Fibroblast of the aortic adventitia (primary cell): ENCODE measurements around the gene SH2D1A. TPM values are rescaled to one million over a fixed set of nuclear protein-coding genes. Genes with fewer than 3 reads are reported as not detected.
A peak's percentile ranks its signal among the peaks of the same experiment; 100 is the strongest.
"Not testable (repeated sequence)": the region's sequence is repeated elsewhere in the genome, so short reads cannot be mapped to it uniquely, and the experiment has no call there.

ENCODE experiments used
- DNase-seq: peaks from one replicate; pipeline ENCODE4 v3.0.0-alpha.2; 2010; ENCODE audit warnings: low read depth
- H3K4me3 ChIP-seq: 2 replicates; pipeline ENCODE4 v1.5.1; 2011; ENCODE audit warnings: low read depth, mild to moderate bottlenecking, control low read depth, low read length, moderate library complexity
- total RNA-seq: library from RNA; depleted of rRNA; stranded (reverse); fragments of >200 nt; gene quantifications from 2 replicates; pipeline ENCODE4 v1.2.3, GENCODE V29; 2012; ENCODE audit warnings: low replicate concordance
- TF ChIP-seq, protein P1 (sequence below): IDR thresholded peaks from 2 replicates; pipeline ENCODE4 v1.5.1; 2011; ENCODE audit warnings: mild to moderate bottlenecking, low read length, control low read depth, inconsistent platforms; ENCODE audit not compliant: insufficient read depth

The SH2D1A gene
- total RNA-seq, 1 donor = not detected

DNA sequence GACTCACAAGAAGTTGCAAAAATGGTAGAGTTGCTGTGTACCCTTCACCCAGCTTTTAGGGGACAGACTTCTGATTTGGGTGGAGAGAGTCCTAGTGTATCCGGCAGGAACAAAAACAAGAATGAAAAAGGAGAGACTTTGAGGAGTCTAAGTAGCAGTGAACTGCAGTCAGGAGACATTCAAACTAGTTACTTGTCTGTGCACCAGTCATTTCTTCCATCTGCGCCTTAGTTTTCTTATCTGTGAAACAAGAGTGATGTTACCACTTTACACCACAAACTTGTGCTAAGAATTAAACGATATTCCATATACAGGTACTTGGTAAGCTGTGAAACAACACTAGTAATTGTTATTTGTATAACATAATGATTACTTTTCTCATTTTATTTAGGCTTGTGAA is 47.3 kb downstream of the SH2D1A start:
- no peak overlapping the region for H3K4me3 ChIP-seq
- TF ChIP-seq, protein P1, sequence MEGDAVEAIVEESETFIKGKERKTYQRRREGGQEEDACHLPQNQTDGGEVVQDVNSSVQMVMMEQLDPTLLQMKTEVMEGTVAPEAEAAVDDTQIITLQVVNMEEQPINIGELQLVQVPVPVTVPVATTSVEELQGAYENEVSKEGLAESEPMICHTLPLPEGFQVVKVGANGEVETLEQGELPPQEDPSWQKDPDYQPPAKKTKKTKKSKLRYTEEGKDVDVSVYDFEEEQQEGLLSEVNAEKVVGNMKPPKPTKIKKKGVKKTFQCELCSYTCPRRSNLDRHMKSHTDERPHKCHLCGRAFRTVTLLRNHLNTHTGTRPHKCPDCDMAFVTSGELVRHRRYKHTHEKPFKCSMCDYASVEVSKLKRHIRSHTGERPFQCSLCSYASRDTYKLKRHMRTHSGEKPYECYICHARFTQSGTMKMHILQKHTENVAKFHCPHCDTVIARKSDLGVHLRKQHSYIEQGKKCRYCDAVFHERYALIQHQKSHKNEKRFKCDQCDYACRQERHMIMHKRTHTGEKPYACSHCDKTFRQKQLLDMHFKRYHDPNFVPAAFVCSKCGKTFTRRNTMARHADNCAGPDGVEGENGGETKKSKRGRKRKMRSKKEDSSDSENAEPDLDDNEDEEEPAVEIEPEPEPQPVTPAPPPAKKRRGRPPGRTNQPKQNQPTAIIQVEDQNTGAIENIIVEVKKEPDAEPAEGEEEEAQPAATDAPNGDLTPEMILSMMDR = no peak
- no peak for DNase-seq

DNA sequence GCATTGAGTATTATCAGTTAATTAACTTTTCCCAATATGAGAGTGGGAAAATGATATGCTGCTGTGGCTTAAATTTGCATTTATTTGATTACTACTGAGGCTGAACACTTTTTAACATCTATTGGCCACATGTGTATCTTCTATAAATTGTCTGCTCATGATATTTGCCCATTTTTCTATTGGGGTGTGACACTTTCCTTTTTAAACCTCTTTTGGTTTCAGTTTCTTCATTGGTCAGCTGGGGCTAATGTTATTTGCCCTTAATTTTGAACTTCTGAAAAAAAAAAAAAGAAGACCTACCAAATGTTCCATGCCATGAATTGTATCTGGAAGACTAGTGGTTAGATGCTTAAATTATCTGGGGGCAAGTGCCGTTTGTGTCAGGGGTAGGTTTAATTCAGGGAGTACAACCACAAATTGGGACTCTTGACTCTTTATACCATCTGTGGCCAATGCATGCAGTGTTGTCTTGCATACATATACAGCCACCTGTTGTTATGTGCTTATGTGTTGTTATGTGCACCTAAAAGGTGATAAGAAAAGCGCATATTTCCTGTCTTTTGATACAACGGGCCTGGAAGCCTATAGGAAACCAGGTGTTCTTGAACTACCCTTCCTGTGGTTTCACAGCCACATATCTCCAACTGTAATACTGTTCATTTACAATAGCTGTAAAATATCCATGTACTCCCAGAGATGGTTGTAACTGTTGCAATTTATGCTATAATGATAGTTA is 49.0 kb downstream of the SH2D1A start:
- TF ChIP-seq, protein P1 = no peak
- H3K4me3 ChIP-seq = no peak overlapping the region
- DNase-seq = no peak

DNA sequence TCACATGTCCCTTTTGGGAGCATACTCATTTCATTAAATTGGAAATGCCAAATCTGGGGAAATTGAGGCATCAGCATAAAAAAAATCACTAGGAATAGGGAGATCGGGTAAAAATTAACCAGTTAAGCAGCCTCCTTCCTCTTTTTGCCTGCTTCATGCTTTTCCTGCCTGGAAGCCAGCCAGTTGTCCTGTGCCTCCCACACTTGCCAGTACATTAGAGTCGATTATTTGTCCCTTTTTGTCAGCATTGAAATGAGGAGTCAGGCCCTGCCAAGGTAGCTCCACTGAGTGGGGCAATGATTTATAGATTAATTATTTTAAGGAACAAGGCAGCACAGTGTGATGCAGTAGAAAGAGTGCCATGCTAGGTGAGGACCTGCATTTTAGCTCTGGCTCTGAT is 55.3 kb downstream of the SH2D1A start:
- TF ChIP-seq, protein P1 = no peak
- no peak overlapping the region for H3K4me3 ChIP-seq
- DNase-seq = no peak

DNA sequence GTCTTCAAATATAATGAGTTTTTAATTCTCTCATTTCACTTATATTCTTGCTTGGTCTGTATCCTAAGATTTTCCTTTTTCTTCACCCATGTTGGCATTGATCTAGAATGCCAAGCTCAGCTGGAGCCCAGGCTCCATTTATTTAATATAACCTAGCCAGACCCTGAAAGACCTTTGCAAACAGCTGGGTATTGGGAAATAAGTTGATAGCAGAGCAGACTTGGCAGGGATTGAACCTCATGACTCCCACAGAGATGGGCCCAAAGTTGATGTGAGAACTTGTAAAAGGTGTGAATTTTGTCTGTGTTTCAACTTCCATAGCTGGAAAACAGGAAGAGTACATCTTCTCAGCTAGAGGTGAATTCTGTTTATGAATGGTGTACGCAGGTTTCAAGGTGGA is 59.5 kb downstream of the SH2D1A start:
- DNase-seq = no peak
- no peak overlapping the region for H3K4me3 ChIP-seq
- TF ChIP-seq, protein P1 = no peak

DNA sequence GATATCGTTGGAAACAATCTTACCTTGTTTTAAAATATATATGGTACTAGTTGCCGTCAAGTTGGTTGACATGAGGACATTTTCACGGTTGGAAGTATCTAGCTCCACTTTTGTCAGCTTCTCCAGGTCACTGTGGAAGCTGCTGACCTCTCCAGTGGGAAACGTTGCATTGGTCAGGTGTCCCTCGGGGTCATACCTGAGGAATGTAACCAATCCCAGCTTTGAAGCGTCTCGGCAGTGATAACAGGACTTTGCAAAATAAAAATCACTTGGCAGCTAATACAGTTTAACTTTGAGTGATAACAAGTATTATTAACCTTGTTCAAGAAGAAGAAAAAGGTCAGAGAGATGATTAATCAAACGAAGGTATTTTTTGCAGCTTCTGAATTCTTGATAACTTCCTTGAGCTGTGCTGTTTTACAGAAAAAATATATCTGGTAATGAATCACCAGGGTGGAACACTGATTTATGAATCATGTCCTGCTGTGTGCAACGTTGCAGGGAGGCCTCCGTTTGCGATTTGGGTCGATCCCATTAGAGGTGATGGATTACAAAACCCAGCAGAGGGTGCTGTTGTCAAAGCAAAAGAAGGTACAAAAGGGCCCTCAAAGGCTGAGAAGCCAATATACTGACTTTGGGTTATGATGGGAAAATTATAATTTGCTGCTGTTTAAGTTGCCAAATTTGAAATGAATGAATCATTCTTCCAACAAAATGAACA is 60.1 kb downstream of the SH2D1A start:
- TF ChIP-seq, protein P1 = peak; percentile 21
- DNase-seq = peak; percentile 59
- H3K4me3 ChIP-seq = no peak overlapping the region

DNA sequence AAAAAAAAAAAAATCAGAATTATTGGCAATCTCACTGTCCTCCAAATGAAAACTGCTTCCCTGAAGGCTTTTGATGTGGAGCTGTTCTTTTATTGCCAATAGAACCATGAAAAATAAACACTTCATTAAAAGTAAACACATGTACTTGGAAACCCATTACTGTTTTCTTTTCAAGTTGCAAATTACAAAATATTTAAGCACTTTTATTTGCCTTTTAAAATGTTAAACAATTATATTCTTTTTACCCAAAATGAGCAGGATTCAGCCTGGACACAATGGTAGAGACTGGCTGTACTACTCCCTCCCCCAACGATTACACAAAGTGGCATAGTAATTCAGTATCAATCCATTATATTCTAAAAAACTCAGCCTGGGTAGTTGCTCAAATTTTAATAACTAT is 60.9 kb downstream of the SH2D1A start:
- no peak overlapping the region for H3K4me3 ChIP-seq
- DNase-seq = no peak
- TF ChIP-seq, protein P1 = no peak

DNA sequence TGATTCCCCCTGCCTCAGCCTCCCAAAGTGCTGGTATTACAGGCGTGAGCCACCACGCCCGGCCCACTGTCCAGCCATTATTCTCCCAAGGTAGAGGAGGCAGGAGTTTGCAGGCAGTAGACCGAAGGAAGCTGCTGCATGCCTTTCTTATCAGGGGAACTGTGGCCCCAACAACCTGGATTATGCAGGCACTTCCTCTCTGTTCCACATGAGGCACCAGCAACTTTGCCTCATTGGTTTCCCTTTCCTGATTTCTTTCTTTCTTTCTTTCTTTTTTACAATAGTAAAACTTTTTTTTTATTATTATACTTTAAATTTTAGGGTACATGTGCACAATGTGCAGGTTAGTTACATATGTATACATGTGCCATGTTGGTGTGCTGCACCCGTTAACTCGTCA is 62.0 kb downstream of the SH2D1A start:
- H3K4me3 ChIP-seq, DNase-seq: not testable (repeated sequence)
